OCI-LY1 (cell line): ENCODE measurements around the gene FTO.

ENCODE experiments used
- EZH2 ChIP-seq: fragments of 200-600 bp; sonication (generic), shearing (Covaris generic); IDR thresholded peaks from 2 replicates; pipeline ENCODE4 v1.8.0; 2017; ENCODE audit warnings: borderline replicate concordance, mixed run types, mild to moderate bottlenecking, antibody characterized with exemption, low read length, moderate library complexity, mixed read lengths
- TF ChIP-seq, protein P1 (sequence below): fragments of 200-600 bp; sonication (generic), shearing (Covaris generic); IDR thresholded peaks from 2 replicates; pipeline ENCODE4 v1.5.1; 2017; ENCODE audit warnings: mild to moderate bottlenecking, antibody characterized with exemption, low read length, moderate library complexity, mixed read lengths

DNA sequence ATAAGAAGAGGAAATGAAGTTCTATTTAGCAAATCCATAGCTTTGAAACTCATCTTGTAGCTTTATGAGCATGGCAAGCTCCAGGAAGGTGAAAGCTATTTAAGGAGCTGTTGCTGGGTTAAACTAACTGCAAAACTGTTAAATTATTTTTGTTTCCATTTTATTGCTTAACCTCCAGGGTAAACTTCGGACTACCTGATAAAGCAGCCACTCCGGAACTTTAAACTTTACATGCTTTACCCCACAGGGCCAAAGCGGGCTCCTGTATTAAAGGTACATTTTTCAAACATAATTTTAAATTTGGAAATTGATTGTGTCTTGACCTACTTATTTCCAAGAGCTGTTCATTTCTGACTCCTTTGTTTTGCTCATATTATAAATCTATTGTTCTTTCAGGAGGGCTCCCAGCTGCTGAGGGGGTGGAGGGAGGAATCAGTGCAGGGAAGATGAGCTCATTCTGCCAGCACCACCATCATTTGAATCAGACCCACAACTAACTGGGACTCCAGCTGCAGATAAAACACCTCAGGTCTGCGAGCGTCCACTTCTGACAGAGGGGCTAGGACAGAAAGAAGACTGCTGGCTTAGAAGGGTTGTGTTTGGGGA, 424.8 kb downstream of the FTO start:
- TF ChIP-seq, protein P1, sequence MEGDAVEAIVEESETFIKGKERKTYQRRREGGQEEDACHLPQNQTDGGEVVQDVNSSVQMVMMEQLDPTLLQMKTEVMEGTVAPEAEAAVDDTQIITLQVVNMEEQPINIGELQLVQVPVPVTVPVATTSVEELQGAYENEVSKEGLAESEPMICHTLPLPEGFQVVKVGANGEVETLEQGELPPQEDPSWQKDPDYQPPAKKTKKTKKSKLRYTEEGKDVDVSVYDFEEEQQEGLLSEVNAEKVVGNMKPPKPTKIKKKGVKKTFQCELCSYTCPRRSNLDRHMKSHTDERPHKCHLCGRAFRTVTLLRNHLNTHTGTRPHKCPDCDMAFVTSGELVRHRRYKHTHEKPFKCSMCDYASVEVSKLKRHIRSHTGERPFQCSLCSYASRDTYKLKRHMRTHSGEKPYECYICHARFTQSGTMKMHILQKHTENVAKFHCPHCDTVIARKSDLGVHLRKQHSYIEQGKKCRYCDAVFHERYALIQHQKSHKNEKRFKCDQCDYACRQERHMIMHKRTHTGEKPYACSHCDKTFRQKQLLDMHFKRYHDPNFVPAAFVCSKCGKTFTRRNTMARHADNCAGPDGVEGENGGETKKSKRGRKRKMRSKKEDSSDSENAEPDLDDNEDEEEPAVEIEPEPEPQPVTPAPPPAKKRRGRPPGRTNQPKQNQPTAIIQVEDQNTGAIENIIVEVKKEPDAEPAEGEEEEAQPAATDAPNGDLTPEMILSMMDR, result no peak
- no peak for TF ChIP-seq EZH2
